Superior temporal gyrus (tissue), 1 donor: Measurements from ENCODE around the gene ASB18.

Source experiments
- DNase-seq: peaks from one replicate; pipeline ENCODE4 v3.0.0-alpha.2; 2016; ENCODE audit errors: extremely low spot score

ASB18 gene

GRCh38 chr2:236175548-236176150, 88.6 kb downstream of the ASB18 start:
- DNase-seq, result no peak

- DNase-seq, result no peak
These were observed 90.2 kb downstream of the ASB18 start for GRCh38 chr2:236173729-236174607.

- DNase-seq, result no peak
These were observed 91.0 kb downstream of the ASB18 start for GRCh38 chr2:236173036-236173728.

GRCh38 chr2:236172255-236173035, 91.8 kb downstream of the ASB18 start:
- DNase-seq, result no peak

- DNase-seq, result no peak
These were observed 92.4 kb downstream of the ASB18 start for GRCh38 chr2:236171680-236172254.

- DNase-seq, result no peak
These were observed 93.0 kb downstream of the ASB18 start for GRCh38 chr2:236171181-236171679.

- DNase-seq, result no peak
These were observed 93.5 kb downstream of the ASB18 start for GRCh38 chr2:236170590-236171165.

GRCh38 chr2:236169741-236170589, 94.2 kb downstream of the ASB18 start:
- no peak for DNase-seq

- DNase-seq, result no peak
These were observed 95.0 kb downstream of the ASB18 start for GRCh38 chr2:236169151-236169721.

GRCh38 chr2:236168110-236169080, 95.8 kb downstream of the ASB18 start, which contains the start of gene GBX2:
Gene GBX2, minus strand, starts transcription at chr2:236168386. Its CDS starts 415 bp downstream, at chr2:236167971.
- DNase-seq, result no peak

GRCh38 chr2:236167297-236168109, 96.7 kb downstream of the ASB18 start:
- no peak for DNase-seq

- DNase-seq, result no peak
These were observed 97.4 kb downstream of the ASB18 start for GRCh38 chr2:236166796-236167296.

- no peak for DNase-seq
These were observed 98.1 kb downstream of the ASB18 start for GRCh38 chr2:236165842-236166795.

- no peak for DNase-seq
These were observed 99.0 kb downstream of the ASB18 start for GRCh38 chr2:236164925-236165841.
